GM18870 (cell line): Measurements from ENCODE around the gene CD1B.
"Not testable (repeated sequence)": the region's sequence is repeated elsewhere in the genome, so short reads cannot be mapped to it uniquely, and the experiment has no call there.

Source experiments
- ATAC-seq: cut with Tn5 transposase; IDR thresholded peaks from one replicate; pipeline ENCODE4 v1.9.1; 2021; ENCODE audit warnings: moderate library complexity; ENCODE audit not compliant: unreplicated experiment

The CD1B gene

GRCh38 chr1:158329300-158329699, 2.0 kb downstream of the CD1B start:
- no peak for ATAC-seq

- ATAC-seq: no peak
These were observed 2.9 kb downstream of the CD1B start for GRCh38 chr1:158328426-158328825.

GRCh38 chr1:158327481-158327880, 3.9 kb downstream of the CD1B start:
- ATAC-seq: no peak

DNA sequence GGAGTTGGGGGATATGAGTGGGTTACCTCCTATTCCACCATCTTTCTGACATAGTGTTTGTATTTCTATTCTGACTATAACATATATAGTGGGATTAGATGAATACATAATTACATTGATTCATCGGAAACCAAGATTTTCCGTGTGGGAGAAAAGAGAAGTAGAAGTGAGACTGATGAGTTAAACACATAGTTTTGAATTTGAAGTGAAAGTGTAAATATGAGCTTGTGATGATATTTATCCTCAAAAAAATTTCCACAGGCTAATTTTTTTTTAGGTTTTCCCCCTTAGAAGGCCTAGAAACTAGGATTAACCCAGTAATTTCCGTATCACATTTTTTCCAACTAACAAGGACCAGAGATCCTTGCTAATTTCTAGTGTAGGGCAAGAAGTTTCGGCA, 6.9 kb downstream of the CD1B start:
- ATAC-seq: no peak

DNA sequence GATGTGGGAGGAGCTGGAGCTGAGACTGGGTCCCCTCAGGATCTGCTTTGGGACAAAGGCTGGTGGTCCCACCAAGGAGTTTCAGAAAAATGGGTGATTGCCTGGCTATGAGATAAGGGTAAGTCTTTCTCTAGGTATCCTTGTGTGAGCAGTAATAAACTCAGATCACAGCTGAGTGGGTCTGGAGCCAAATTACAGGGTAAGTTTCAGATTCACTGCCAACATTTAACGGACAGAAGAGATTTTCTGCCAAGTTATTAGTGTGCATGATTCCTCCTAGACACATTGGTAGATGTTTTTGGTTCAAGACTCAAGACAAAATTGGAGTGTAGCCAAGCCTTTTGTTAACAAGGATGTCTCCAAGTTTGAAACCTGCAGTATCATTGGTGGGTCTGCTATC, 7.5 kb downstream of the CD1B start:
- ATAC-seq: no peak

DNA sequence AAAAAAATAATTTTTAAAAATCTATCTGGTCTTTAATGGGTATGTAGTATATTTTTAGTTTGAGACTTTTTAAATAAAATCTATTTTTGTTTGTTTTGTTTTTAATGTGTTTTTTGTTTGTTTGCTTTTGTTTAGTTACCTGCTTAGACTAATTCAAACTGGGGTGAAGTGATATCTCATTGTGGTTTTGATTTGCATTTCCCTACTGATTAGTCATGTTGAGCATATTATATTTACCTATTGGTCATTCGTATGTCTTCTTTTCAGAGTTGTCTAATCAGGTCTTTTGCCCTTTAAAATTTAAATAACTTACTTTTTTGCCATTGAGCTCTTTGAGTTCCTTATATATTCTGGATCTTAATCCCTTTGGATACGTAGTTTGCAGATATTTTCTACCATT, 20.3 kb downstream of the CD1B start:
- peak; percentile 33 for ATAC-seq

DNA sequence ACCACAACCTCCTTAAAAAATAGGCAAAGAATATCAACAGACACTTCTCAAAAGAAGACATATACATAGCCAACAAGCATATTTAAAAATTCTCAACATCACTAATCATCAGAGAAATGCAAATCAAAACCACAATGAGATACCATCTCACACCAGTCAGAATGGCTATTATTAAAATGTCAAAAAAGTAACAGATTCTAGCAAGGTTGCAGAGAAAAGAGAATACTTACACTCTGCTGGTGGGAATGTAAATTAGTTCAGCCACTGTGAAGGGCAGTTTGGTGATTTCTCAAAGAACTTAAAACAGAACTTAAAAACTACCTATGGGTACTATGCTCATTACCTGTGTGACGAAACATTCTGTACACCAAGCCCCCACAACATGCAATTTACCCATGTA, 20.7 kb downstream of the CD1B start:
- peak; percentile 55 for ATAC-seq

- no peak for ATAC-seq
These were observed 35.5 kb downstream of the CD1B start for GRCh38 chr1:158295791-158296190.

DNA sequence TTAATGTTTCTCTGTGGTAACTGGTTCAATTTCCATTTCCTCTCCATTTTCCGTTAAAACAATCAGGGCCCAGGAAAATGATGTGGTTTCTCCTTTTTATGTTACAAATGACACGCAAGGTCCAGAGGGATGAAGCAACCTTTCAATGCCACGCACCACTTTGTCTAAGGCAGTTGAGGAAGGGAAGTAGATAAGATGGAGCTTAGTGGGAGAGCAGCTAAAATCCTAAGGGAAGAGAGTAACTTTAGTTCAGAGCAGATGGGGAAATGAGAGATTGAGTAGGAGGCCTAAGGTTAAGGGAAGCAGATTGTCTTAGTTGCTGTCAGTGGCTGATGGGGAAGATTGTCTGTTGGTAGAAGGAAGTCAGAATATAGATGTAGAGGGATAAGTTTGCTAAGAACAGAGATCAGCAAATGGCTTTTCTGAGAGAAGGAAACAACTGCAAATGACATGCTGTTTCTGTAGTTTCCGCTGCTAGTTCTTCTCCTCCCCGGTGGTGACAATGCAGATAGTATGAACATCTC, 40.9 kb downstream of the CD1B start:
- no peak for ATAC-seq

DNA sequence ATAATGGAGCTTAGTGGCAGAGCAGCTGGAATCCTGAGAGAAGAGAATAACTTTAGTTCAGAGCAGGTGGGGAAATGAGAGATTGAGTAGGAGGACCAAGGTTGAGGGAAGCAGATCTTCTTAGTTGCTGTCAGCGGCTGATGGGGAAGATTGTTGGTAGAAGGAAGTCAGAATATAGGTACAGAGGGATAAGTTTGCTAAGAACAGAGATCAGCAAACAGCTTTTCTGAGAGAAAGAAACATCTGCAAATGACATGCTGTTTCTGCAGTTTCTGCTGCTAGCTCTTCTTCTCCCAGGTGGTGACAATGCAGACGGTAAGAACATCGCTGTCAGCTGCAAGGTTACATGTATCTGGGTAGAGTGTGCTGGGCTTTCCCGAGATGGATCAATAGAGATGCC, 41.5 kb downstream of the CD1B start, which contains the start of gene CD1C:
TSS of gene CD1C (plus strand) at position 113 of the 400 bp plus-strand sequence. CDS start at position 255, 142 bp downstream.
- no peak for ATAC-seq

DNA sequence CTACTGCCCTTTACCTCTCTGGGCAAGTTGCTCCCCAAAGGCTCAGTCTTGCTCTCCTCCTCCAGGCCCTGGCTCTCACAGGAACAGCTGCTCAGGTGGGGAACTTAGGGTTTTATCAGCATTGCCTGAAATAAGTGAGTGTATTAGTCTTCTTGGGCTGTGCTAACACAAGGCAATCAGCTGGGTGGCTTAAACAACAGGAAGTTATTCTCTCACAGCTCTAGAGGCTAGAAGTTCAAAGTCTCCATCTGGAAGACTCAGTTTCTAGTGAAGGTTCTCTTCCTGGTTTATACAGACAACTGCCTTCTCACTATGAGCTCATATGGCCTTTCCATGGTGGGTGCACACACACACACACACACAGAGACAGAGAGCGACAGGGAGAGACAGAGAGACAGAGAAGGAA, 44.4 kb downstream of the CD1B start:
- ATAC-seq: no peak

DNA sequence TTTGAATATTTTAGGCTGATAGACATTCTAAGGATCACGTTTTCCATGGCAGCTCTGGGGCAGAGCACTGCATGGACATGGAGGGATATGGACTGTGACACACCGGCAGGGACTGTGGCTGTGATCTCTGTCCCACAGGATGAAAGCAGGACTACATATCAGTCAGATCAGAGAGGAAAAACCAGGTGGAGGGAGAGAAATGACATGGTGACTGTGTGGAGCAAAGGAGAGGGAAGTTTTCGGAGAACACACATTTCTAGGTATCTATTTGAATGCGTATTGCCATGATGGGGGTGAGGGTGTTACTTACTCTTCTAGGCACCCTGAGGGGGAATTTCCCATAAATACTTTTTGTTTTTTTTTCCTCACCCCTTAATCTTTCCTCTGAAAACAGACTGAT, 44.8 kb downstream of the CD1B start:
- no peak for ATAC-seq

DNA sequence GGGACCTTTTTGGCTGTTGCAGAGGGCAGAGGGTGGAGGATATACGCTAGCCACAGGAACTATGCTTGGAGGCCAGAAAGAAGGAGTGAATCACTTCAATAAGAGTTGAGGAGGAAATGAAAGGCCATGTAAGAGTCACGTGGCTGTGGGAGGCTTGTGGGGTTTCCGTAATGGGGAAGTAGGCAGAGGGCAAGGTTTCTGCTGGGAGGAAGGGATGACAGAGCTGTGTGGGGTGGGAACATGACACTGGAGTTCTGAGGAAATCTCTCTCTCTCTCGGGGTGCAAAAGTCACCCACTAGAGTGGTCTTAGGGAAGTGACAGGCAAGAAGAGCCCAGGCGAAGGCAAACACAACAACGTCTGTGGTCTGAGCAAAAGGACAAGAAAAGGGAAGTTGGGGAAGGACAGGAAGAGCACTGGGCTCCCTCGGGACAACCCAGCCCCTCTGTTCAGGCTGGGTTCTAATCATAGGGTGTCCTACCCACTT, 45.5 kb downstream of the CD1B start:
- ATAC-seq: peak; percentile 62

- peak; percentile 55 for ATAC-seq
These were observed 47.4 kb downstream of the CD1B start for GRCh38 chr1:158283965-158284364.

- not testable (repeated sequence) for ATAC-seq
These were observed 48.9 kb downstream of the CD1B start for GRCh38 chr1:158282421-158282820.
